ENCODE measurements around the gene TTF1.

TTF1 gene

GRCh38 chr9:132413926-132414325, 7.3 kb upstream of the TTF1 start:
- DNase-seq (ENCODE audit: low spot score), result no peak
- TF ChIP-seq CTCF (IDR thresholded peaks at IDR 0.05), result no peak
- H3K4me3 ChIP-seq, result no peak overlapping the region
- no peak overlapping the region for H3K27ac ChIP-seq

GRCh38 chr9:132412089-132412488, 5.4 kb upstream of the TTF1 start:
- DNase-seq (ENCODE audit: low spot score), result no peak
- no peak overlapping the region for H3K4me3 ChIP-seq
- peak; percentile 20 for TF ChIP-seq CTCF (IDR thresholded peaks at IDR 0.05)
- H3K27ac ChIP-seq, result no peak overlapping the region

GRCh38 chr9:132411091-132411508, 4.5 kb upstream of the TTF1 start:
- TF ChIP-seq CTCF (IDR thresholded peaks at IDR 0.05), result no peak
- H3K27ac ChIP-seq, result no peak overlapping the region
- peak overlapping the region; percentile 82 for H3K4me3 ChIP-seq
- DNase-seq (ENCODE audit: low spot score), result no peak

GRCh38 chr9:132410642-132411041, 4.0 kb upstream of the TTF1 start:
- Histone ChIP-seq H3K27ac (no peak overlapping the region), H3K4me3 (peak overlapping the region; percentile 82)
- TF ChIP-seq CTCF (IDR thresholded peaks at IDR 0.05), result no peak
- DNase-seq (ENCODE audit: low spot score), result no peak

GRCh38 chr9:132409828-132410528, 3.3 kb upstream of the TTF1 start, which contains the start of gene CFAP77:
Gene CFAP77, plus strand, starts transcription at chr9:132410211. Its CDS starts 61 bp downstream, at chr9:132410272.
- Histone ChIP-seq H3K4me3 (peak within 1 kb of the TSS; percentile 82), H3K27ac (no peak within 1 kb of the TSS)
- TF ChIP-seq CTCF (IDR thresholded peaks at IDR 0.05), result no peak
- DNase-seq (ENCODE audit: low spot score), result no peak

- Histone ChIP-seq H3K27ac (no peak overlapping the region), H3K4me3 (no peak overlapping the region)
- DNase-seq (ENCODE audit: low spot score), result no peak
- TF ChIP-seq CTCF (IDR thresholded peaks at IDR 0.05), result no peak
Observed at GRCh38 chr9:132408521-132408920, 1.9 kb upstream of the TTF1 start.

- DNase-seq (ENCODE audit: low spot score), result no peak
- no peak for TF ChIP-seq CTCF (IDR thresholded peaks at IDR 0.05)
- Histone ChIP-seq H3K27ac (no peak overlapping the region), H3K4me3 (peak overlapping the region; percentile 80)
Observed at GRCh38 chr9:132407196-132407595, 556 bp upstream of the TTF1 start.

Measured in coronary artery (tissue), 2 donors.